Heart left ventricle (tissue), 13 donors: Measurements from ENCODE around the gene RNASEH2C.
"Not testable (repeated sequence)": the region's sequence is repeated elsewhere in the genome, so short reads cannot be mapped to it uniquely, and the experiment has no call there.

ENCODE experiments used
- POLR2A ChIP-seq, 2 donors: fragments of 450-650 bp; IDR thresholded peaks; one replicate each; pipeline ENCODE4 v1.6.1; 2017; ENCODE audit warnings: antibody characterized with exemption in 2 of 2, mild to moderate bottlenecking in 2 of 2, moderate library complexity in 2 of 2
- TF ChIP-seq, protein P1 (sequence below), 12 donors: fragments of 200-600 bp; sonication (generic) in 4 of 12; IDR thresholded peaks; one replicate each; pipeline versions ENCODE4 v1.5.0 to v1.8.0; 2018 to 2022; ENCODE audit warnings: antibody characterized with exemption in 12 of 12, mild to moderate bottlenecking in 5 of 12
- donor health status: ischemic (EF 13 %, LVEDD 7.1; RV severe dilation, severe dysfunction).
- donor health status: DM: no; HTN: yes; CAD: no.
- donor health status: DM: no; HTN: no; CAD: no.
- donor health status: ischemic (EF 25% LVEDD 6.9; RV normal size, moderate dysfunction).
- donor health status: ischemic (EF 25% LVEDD 5.7; RV mildly dilated, moderate dysfunction).
- donor health status: ischemic (EF 35%, LVEDD 5.7; RV mildly dilated, moderate dysfunction).
- donor health status: nonischemic (EF 11% LVEDD 7.7; RV severe dilation, severe dysfunction).
- donor health status: DM: yes; HTN: yes; CAD: no.
- donor health status: PGD.
- donor health status: ischemic (EF 29% LVEDD 5.4; RV normal size, mild dysfunction).
- donor health status: nonischemic (EF 23%, LVEDD 6.1; RV moderate dilation, normal function).

GRCh38 chr11:65762169-65762568 is 41.6 kb upstream of the RNASEH2C start:
- TF ChIP-seq, protein P1, sequence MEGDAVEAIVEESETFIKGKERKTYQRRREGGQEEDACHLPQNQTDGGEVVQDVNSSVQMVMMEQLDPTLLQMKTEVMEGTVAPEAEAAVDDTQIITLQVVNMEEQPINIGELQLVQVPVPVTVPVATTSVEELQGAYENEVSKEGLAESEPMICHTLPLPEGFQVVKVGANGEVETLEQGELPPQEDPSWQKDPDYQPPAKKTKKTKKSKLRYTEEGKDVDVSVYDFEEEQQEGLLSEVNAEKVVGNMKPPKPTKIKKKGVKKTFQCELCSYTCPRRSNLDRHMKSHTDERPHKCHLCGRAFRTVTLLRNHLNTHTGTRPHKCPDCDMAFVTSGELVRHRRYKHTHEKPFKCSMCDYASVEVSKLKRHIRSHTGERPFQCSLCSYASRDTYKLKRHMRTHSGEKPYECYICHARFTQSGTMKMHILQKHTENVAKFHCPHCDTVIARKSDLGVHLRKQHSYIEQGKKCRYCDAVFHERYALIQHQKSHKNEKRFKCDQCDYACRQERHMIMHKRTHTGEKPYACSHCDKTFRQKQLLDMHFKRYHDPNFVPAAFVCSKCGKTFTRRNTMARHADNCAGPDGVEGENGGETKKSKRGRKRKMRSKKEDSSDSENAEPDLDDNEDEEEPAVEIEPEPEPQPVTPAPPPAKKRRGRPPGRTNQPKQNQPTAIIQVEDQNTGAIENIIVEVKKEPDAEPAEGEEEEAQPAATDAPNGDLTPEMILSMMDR (IDR thresholded peaks at IDR 0.05), result not testable (repeated sequence)
- TF ChIP-seq POLR2A (IDR thresholded peaks at IDR 0.05), result not testable (repeated sequence)
